BJ (cell line): ENCODE measurements around the gene RERE. TPM values are rescaled to one million over a fixed set of nuclear protein-coding genes. Genes with fewer than 3 reads are reported as not detected.
A peak's percentile ranks its signal among the peaks of the same experiment; 100 is the strongest.

Source experiments
- CTCF ChIA-PET: fragments of 350-600 bp; formaldehyde crosslinking; extraction: SDS; loops from one replicate; lab custom pipeline; 2021; ENCODE audit warnings: antibody characterized with exemption, inconsistent platforms; lab: Yijun Ruan, JAX
- POLR2A ChIA-PET: fragments of 300-600 bp; sonication (Branson Sonifier 250); formaldehyde crosslinking; extraction: SDS; loops from one replicate; lab custom pipeline; 2021; ENCODE audit warnings: antibody characterized with exemption; lab: Charles Lee
- DNase-seq: peaks from one replicate; pipeline ENCODE4 v3.0.0-alpha.2; 2011; ENCODE audit warnings: low read depth
- H3K27me3 ChIP-seq: 2 replicates; pipeline ENCODE4 v1.6.0; 2011; ENCODE audit warnings: low read length; ENCODE audit not compliant: control insufficient read depth, insufficient read depth
- H3K36me3 ChIP-seq: 2 replicates; pipeline ENCODE4 v1.5.1; 2011; ENCODE audit warnings: low read length; ENCODE audit not compliant: control insufficient read depth, insufficient read depth
- H3K4me3 ChIP-seq: 2 replicates; pipeline ENCODE4 v1.5.1; 2011; ENCODE audit warnings: low read depth, mild to moderate bottlenecking, control low read depth, low read length
- CTCF ChIP-seq: IDR thresholded peaks from 2 replicates; pipeline ENCODE4 v1.5.1; 2011; ENCODE audit warnings: low read depth, mild to moderate bottlenecking, control low read depth, inconsistent platforms, low read length, moderate library complexity; ENCODE audit not compliant: insufficient read depth
- polyA plus RNA-seq: library from polyadenylated mRNA; depleted of rRNA; stranded (reverse); fragments of >200 nt; gene quantifications from 2 replicates; pipeline ENCODE4 v1.2.3, GENCODE V29; 2011

Gene RERE
- polyA plus RNA-seq, 1 experiment = 3.8 TPM

- POLR2A ChIA-PET = no interaction called here
- peak; percentile 60 for DNase-seq
Measured at GRCh38 chr1:8848663-8849386, 31.4 kb upstream of the RERE start.

GRCh38 chr1:8847990-8848389, 30.6 kb upstream of the RERE start:
- CTCF ChIA-PET = interaction anchor here (0.7 to 4.2 kb wide), 15 partner anchors 9 to 385 kb away, joined by 3 to 49 read pairs (median 7); no protein-coding TSS in a partner anchor
- Histone ChIP-seq H3K4me3 (no peak overlapping the region), H3K36me3 (no peaks in the 10 kb centered on the region), H3K27me3 (peaks cover 3% of the 10 kb centered on the region; the same call in 1 of the 2 replicates)
- no peak for TF ChIP-seq CTCF
- no peak for DNase-seq
- POLR2A ChIA-PET = no interaction called here

More at GRCh38 chr1:8848663-8849386, 31.4 kb upstream of the RERE start:
- Histone ChIP-seq H3K27me3 (0 out of 2 replicates have a peak, but pooled peaks cover 1% of the 10 kb centered on the region), H3K4me3 (no peak overlapping the region), H3K36me3 (no peaks in the 10 kb centered on the region)
- peak; percentile 97 for TF ChIP-seq CTCF
- CTCF ChIA-PET = interaction anchor here (0.6 to 4.2 kb wide), 47 partner anchors 10 to 1161 kb away, joined by 3 to 49 read pairs (median 3); partner anchors contain the start of gene RERE

- Histone ChIP-seq H3K36me3 (no peaks in the 10 kb centered on the region), H3K4me3 (no peak overlapping the region), H3K27me3 (peaks cover 3% of the 10 kb centered on the region; the same call in 1 of the 2 replicates)
- no peak for TF ChIP-seq CTCF
- ChIA-PET CTCF (interaction anchor here (0.7 kb wide), 1 partner anchor 502 kb away, joined by 3 read pairs; no protein-coding TSS in a partner anchor), POLR2A (no interaction called here)
- DNase-seq = no peak
Measured at GRCh38 chr1:8846263-8846662, 28.8 kb upstream of the RERE start.

- CTCF ChIA-PET = interaction anchor here (2.0 kb wide), 1 partner anchor 13 kb away, joined by 6 read pairs; no protein-coding TSS in a partner anchor
- Histone ChIP-seq H3K36me3 (no peaks in the 10 kb centered on the region), H3K27me3 (peaks cover 3% of the 10 kb centered on the region; the same call in 1 of the 2 replicates), H3K4me3 (no peak overlapping the region)
- DNase-seq = no peak
- POLR2A ChIA-PET = interaction anchor here (0.7 kb wide), 1 partner anchor 34 kb away, joined by 3 read pairs; no protein-coding TSS in a partner anchor
- TF ChIP-seq CTCF = no peak
Measured at GRCh38 chr1:8845104-8846097, 28.0 kb upstream of the RERE start.
